NOMO-1 treated with DMSO at 0.1 percent for 48 hours (cell line): ENCODE measurements around the gene DNAH12.
"Not testable (repeated sequence)": the region's sequence is repeated elsewhere in the genome, so short reads cannot be mapped to it uniquely, and the experiment has no call there.

Source experiments
- DNase-seq: peaks from one replicate; lab custom pipeline; 2025; ENCODE audit not compliant: unreplicated experiment; lab: John Stamatoyannopoulos, UW

The DNAH12 gene

GRCh38 chr3:57411715-57412114 lies 132.4 kb downstream of the DNAH12 start:
- no peak for DNase-seq

- no peak for DNase-seq
Measured at GRCh38 chr3:57409471-57409870, 134.7 kb downstream of the DNAH12 start.

- DNase-seq, result no peak
Measured at GRCh38 chr3:57402675-57403074, 141.5 kb downstream of the DNAH12 start.

GRCh38 chr3:57397175-57398026 lies 146.7 kb downstream of the DNAH12 start:
- DNase-seq, result peak; percentile 79

- peak; percentile 69 for DNase-seq
Measured at GRCh38 chr3:57393977-57394376, 150.2 kb downstream of the DNAH12 start.

- no peak for DNase-seq
Measured at GRCh38 chr3:57391767-57392166, 152.4 kb downstream of the DNAH12 start.

GRCh38 chr3:57389271-57389670 lies 154.9 kb downstream of the DNAH12 start:
- DNase-seq, result no peak

GRCh38 chr3:57386307-57386706 lies 157.8 kb downstream of the DNAH12 start:
- DNase-seq, result no peak

GRCh38 chr3:57385498-57385897 lies 158.6 kb downstream of the DNAH12 start:
- DNase-seq, result no peak

GRCh38 chr3:57383838-57384237 lies 160.3 kb downstream of the DNAH12 start:
- no peak for DNase-seq

- DNase-seq, result no peak
Measured at GRCh38 chr3:57383406-57383805, 160.7 kb downstream of the DNAH12 start.

- no peak for DNase-seq
Measured at GRCh38 chr3:57382933-57383332, 161.2 kb downstream of the DNAH12 start.

- DNase-seq, result peak; percentile 7
Measured at GRCh38 chr3:57370341-57370740, 173.8 kb downstream of the DNAH12 start.

- not testable (repeated sequence) for DNase-seq
Measured at GRCh38 chr3:57365089-57365488, 179.1 kb downstream of the DNAH12 start.

GRCh38 chr3:57356275-57356674 lies 187.9 kb downstream of the DNAH12 start:
- DNase-seq, result not testable (repeated sequence)

GRCh38 chr3:57354768-57355167 lies 189.4 kb downstream of the DNAH12 start:
- peak; percentile 55 for DNase-seq

- no peak for DNase-seq
Measured at GRCh38 chr3:57350271-57350670, 193.9 kb downstream of the DNAH12 start.

- not testable (repeated sequence) for DNase-seq
Measured at GRCh38 chr3:57339071-57339642, 205.0 kb downstream of the DNAH12 start.

GRCh38 chr3:57338272-57339070 lies 205.7 kb downstream of the DNAH12 start:
- not testable (repeated sequence) for DNase-seq

GRCh38 chr3:57335283-57335938 lies 208.7 kb downstream of the DNAH12 start:
- DNase-seq, result no peak

GRCh38 chr3:57331078-57331610 lies 213.0 kb downstream of the DNAH12 start:
- DNase-seq, result no peak
